Measurements from ENCODE around the gene MATR3.

MATR3 gene

DNA sequence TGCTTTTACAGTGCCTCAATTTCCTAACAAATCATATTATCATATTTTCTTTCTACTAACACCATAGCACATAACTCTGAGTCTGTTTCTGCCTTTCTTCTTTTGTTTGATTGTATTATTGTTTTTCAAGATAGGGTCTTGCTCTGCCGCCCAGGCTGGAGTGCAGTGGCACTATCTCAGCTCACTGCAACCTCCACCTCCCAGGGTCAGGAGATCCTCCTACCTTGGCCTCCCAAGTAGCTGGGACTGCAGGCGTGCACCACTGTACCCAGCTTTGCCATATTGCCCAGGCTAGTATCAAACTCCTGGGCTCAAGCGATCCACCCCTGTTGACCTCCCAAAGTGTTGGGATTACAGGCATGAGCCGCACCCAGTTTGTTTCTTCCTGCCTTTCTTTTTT is 66.8 kb downstream of the MATR3 start:
- no peak for DNase-seq

DNA sequence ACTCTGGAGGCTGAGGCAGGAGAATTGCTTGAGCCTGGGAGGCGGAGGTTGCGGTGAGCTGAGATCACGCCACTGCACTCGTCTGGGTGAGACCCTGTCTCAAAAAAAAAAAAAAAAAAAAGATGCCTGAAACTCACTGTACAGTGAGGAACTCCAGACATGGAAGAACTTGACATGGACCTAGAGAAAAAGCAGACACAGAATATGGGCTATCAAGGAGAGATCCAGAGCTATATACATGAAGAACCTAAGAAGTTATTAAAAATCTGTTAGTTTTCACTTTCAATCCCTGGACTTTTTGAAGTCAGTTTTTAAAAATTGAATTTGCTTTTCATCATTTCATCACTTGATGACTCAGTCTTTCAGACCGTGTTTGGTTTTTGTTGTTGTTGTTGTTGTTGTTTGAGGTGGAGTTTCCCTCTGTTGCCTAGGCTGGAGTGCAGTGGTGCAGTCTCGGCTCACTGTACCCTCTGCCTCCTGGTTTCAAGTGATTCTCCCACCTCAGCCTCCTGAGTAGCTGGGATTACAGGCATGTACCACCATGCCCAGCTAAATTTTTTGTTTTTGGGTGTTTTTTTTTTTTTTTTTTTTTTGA is 68.4 kb downstream of the MATR3 start:
- no peak for DNase-seq

DNA sequence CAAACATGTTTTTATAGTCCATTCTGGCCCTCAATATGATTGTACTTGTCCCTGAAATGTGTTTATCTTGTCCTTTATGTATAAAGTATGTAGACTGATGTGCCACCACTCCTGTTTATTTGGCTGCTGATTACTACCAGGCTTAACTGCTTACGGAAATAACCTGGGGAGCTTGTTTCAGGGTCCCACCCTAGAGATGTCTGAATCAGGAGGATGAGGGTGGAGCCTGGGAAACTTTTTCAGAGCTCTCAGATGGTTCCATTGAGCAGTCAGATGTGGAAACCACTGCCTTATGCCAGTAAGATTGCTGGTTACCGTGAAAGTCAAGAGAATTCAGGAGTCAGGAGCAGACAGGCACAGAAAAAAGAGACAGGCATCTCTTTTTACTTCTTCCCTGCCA is 70.4 kb downstream of the MATR3 start:
- no peak for DNase-seq

DNA sequence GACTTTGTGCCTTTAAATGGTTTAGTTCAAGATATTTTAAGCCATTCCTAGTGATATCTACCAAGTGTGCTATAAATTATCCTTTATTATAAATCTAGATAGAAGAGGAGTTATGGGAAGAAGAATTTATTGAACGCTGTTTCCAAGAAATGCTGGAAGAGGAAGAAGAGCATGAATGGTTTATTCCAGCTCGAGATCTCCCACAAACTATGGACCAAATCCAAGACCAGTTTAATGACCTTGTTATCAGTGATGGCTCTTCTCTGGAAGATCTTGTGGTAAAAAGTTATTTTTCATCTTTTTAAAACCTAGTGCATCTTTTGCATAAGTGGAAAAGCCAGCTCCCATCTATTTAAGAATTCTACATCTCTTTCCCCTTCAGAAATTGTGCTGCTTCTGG is 70.9 kb downstream of the MATR3 start:
- DNase-seq: no peak

DNA sequence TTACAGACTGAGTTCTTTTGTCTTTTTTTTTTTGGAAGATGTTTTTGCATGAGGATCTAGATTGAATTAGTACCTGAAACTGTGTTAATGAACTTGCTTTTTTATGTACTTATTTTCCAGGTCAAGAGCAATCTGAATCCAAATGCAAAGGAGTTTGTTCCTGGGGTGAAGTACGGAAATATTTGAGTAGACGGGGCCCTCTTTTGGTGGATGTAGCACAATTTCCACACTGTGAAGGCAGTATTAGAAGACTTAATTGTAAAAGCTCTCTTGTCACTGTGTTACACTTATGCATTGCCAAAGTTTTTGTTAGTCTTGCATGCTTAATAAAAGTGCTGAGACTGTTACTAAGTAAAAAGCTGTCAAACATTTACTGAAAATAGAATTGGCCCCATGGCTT is 75.1 kb downstream of the MATR3 start:
- DNase-seq: no peak

DNA sequence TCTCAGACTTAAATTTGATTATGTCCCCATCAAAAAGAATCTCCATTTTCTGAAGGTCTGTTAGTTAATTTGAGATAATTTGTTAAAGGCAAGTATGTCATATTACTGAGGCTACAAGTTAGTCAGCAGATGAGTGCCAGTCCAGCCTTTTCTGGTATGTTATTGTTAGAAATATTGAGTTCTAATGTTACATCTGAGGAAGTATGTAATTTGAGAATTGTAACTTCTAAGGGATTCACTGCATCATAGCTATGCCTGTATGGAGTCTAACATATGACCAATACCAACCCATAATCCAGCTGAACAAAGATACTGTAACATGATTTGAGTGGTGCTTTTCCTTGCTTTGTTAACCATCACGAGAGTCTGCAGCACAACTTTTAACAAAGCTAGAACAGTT is 75.6 kb downstream of the MATR3 start:
- DNase-seq: no peak

DNA sequence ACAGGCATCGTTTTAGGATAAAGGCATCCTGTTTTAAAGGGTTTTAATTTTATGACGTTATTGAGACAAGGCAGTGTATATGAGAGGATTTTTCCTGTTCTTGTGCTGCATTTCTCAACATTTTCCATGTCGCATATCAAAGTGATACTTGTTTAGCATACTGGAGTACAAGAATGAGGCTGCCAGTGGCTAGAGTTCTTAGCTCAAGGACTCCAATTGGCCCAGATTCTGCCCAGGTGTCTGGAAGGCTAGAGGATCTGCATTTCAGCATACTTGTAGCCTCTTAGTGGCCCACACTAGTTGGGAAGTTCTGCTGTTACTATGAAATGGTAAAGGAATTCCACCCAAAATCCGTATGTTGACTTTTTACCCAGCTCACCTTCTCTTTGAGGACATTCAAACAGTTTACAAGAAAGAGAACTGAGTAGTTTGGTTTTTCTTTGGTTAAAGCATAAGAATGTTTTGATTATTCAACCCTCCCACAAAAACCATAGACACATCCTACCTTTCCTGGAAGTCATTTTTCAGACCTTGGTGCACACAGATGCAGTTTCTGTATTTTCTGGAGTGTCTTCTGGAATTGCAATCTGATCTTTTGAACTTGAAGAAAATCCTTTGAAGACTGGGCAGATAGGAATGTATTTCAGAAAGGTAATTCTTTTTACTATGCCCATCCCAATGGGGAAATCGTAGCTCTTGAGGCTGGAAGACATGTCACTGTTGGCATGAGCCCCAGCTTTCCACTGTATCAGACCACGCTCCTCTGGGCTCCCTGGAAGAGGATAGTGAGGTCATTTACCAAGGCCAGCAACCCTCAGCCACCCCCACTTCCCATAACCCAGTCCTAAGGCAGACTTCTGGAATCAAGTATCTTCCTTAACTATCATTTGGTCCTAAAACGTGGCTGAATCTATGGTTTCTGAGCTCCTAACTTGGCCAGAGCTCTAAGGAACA is 78.2 kb downstream of the MATR3 start:
- no peak for DNase-seq

DNA sequence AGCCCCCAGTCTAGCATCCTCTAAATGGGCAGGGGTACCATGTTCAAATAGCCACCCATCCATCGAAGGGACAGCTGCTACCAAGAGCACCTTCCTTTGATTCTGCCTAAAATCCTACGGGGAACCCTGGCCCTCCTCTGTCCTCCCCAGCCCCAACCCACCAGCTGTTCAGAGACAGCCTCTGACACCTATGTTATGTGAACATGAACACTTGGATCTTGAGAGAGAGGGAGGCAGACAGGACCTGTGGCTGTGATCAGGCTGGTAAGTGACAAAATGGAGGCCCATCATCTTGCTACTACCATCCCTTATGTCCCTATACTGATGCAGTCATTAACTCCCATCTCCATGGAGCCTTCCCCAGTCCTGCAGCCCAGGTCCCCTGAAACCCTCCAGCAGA is 81.4 kb downstream of the MATR3 start:
- DNase-seq: no peak

DNA sequence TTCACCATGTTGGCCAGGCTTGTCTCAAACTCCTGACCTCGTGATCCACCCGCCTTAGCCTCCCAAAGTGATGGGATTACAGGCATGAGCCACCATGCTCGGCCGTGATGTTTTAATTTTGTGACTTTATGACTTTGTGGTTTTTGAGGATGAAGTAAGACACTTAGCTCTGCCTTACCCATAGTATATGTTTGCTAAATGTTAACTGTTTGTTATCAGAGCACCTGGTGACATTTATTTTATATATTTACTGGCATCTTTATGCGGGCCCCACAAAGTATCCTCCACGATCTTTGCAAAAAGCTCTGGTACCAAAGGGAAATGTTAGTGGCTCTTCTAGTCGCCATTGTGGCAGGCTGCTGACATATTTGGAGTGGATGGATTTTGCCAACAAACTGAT is 82.8 kb downstream of the MATR3 start:
- DNase-seq: no peak

DNA sequence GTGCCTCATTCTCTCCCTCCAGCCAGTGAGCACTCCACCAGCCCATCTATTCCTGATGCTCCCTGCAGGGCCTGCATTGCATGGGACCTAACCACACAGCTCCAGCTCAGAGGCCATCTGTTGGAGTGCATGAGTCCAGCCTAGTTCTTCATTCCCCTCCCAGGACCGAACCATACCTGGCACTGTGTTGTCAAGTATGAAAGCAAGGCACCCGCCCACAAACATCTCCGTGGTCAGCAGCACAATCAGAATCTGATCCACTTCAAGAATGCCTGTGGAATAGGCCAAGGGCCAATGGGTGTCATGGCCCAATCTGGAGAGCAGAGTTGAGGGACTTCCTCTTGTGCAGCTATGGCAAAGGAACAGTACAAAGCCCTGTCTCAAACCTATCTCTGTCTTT is 83.7 kb downstream of the MATR3 start:
- DNase-seq: no peak

DNA sequence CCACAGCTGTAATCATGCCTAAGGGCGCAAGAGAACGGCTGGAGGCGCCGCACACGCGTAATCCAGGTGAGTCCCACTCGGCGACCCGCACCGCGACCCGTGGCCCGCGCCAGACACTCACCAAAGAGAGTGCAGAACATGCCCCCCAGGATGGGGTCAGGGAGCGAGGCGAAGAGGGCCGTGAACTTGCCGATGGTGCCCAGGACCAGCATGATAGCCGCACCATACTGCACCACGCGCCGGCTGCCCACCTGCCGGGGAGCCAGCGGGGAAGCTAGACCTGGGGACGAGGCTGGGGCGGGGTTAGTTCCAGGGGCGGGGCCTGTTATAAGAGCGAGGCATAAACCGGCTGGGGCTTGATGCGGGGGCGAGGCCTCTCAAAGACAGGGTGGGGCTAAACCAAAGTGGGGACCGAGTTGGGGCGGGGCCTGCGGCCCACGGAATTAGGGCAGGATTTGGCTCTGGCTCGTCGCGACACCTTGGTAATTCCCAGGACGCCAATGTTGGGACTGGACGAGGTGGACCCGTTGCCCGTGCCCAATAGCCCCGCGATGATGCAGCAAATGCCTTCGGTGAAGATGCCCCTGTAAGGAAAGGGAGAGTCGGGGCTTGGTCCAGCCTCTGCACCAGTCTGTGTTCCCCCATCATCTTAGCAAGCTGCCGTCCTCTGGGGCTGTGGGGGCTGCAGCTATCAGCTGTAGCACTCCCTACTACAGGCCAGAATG is 84.7 kb downstream of the MATR3 start:
- DNase-seq: no peak

DNA sequence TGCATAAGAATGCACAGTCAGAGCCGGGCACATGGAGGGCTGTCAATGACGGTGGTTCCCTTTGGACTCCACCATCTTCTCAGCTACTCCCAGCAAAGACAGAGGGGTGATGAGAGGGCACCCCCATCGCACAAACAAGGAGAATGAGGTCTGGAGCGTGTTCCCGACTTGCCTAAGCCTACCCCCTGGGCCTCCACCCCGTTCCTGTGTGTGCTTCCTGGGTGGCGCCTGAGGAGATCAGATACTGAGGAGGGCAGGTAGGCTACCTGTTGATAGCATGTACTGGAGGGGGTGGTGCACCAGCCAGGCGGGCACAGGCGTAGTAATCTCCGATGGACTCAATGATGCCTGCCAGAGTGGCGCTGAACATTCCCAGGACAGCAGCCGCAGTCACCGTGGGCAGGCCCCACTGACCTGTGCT is 85.4 kb downstream of the MATR3 start:
- no peak for DNase-seq

DNA sequence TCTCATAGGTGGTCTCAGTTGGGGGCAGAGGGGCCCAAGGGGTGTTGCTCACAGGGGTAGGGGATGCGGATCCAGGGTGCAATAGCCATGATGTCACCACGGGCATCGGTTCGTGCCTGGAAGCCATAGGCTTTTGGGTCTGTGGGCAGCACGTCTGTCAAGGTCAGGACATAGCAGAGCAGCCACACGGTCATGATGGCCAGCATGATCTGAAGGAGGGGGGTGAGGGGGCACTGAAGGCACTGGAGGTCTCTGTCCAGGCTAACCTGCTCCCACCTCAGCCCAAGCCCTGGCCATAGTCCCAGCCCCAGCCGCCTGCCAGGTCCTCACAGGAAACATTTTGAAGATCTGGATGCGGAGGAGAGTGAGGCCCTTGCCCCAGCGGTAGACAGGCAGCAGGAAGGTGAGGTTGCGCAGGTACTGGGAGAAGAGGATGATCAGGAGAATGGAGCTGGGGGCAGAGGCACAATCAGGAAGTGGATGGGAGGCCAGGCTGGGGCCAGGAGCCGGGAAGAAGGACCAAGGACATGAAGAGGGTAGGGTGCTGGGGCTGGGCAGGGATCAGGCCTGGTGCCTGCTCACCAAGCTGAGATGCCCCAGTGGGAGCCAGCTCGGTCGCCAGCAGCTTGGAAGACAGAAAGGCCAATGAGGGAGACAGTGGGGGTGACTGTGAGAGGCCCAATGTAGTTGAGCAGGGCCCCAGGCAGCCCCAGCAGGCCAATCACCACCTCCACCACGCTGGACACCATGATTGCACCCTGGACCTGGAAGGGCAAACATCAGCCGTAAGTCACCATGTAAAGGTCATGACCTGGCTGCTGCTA is 86.3 kb downstream of the MATR3 start:
- no peak for DNase-seq

Measured in DMS79 treated with DMSO at 0.1 percent for 48 hours (cell line).